Keratinocyte (primary cell): Measurements from ENCODE around the gene RAD23A. TPM values are rescaled to one million over a fixed set of nuclear protein-coding genes. Genes with fewer than 3 reads are reported as not detected.

ENCODE experiments used
- DNase-seq: peaks from one replicate; pipeline ENCODE4 v3.0.0-alpha.2; 2011; ENCODE audit warnings: low read depth, missing footprints, low spot score
- FAIRE-seq: peaks from 2 replicates; lab custom pipeline; 2011; peaks lifted over from hg19 to GRCh38; lab: Jason Lieb, UNC
- H2AFZ ChIP-seq: 2 replicates; pipeline ENCODE4 v1.6.0; 2012; ENCODE audit warnings: low read length, control low read depth, inconsistent platforms; ENCODE audit not compliant: control insufficient read depth
- H3K27ac ChIP-seq: 2 replicates; pipeline ENCODE4 v1.5.1; 2011; ENCODE audit warnings: low read length; ENCODE audit not compliant: control insufficient read depth, insufficient read depth
- H3K27me3 ChIP-seq: 3 replicates; pipeline ENCODE4 v1.6.0; 2011; ENCODE audit warnings: low read length; ENCODE audit not compliant: control insufficient read depth, insufficient read depth; ENCODE audit errors: extremely low read depth
- H3K36me3 ChIP-seq, 2 experiments: 2 replicates in 1 of 2; 3 replicates in 1 of 2; pipeline ENCODE4 v1.5.1; 2011; ENCODE audit warnings: low read length in 2 of 2, mild to moderate bottlenecking in 1 of 2; ENCODE audit not compliant: control insufficient read depth in 2 of 2, insufficient read depth in 2 of 2; ENCODE audit errors: extremely low read depth in 1 of 2
- H3K4me1 ChIP-seq: 3 replicates; pipeline ENCODE4 v1.5.1; 2011; ENCODE audit warnings: low read length; ENCODE audit not compliant: control insufficient read depth, insufficient read depth; ENCODE audit errors: extremely low read depth
- H3K4me2 ChIP-seq: 3 replicates; pipeline ENCODE4 v1.6.0; 2011; ENCODE audit warnings: low read depth, low read length; ENCODE audit not compliant: control insufficient read depth, insufficient read depth; ENCODE audit errors: extremely low read depth
- H3K4me3 ChIP-seq, 3 experiments: fragments of 200-600 bp in 1 of 3; sonication (generic) in 1 of 3; 2 replicates in 2 of 3; 3 replicates in 1 of 3; pipeline ENCODE4 v1.5.1; 2011 to 2016; ENCODE audit warnings: low read length in 3 of 3, mild to moderate bottlenecking in 3 of 3, control low read depth in 2 of 3, inconsistent platforms in 1 of 3, low read depth in 1 of 3, mixed read lengths in 1 of 3, mixed run types in 1 of 3, moderate library complexity in 1 of 3; ENCODE audit not compliant: control insufficient read depth in 2 of 3, insufficient read depth in 2 of 3; ENCODE audit errors: extremely low read depth in 1 of 3
- H3K79me2 ChIP-seq: 2 replicates; pipeline ENCODE4 v1.6.0; 2012; ENCODE audit warnings: low read length; ENCODE audit not compliant: control insufficient read depth, insufficient read depth
- H3K9ac ChIP-seq: 3 replicates; pipeline ENCODE4 v1.6.0; 2011; ENCODE audit warnings: low read length; ENCODE audit not compliant: control insufficient read depth, insufficient read depth; ENCODE audit errors: extremely low read depth
- H3K9me1 ChIP-seq: 3 replicates; pipeline ENCODE4 v1.6.0; 2011; ENCODE audit warnings: low read length; ENCODE audit not compliant: control insufficient read depth, insufficient read depth; ENCODE audit errors: extremely low read depth
- H3K9me3 ChIP-seq: 2 replicates; pipeline ENCODE4 v1.5.1; 2012; ENCODE audit warnings: low read depth, low read length; ENCODE audit not compliant: control insufficient read depth
- H4K20me1 ChIP-seq: 3 replicates; pipeline ENCODE4 v1.6.0; 2011; ENCODE audit warnings: low read length; ENCODE audit not compliant: control insufficient read depth, insufficient read depth; ENCODE audit errors: extremely low read depth
- EZH2 ChIP-seq: IDR thresholded peaks from one replicate; pipeline ENCODE4 v1.6.1; 2012; ENCODE audit warnings: inconsistent platforms, mild to moderate bottlenecking, low read length, moderate library complexity
- dilution Hi-C: fragments of 300-500 bp; cut with MboI; formaldehyde crosslinking; loops from one replicate; pipeline ENCODE4 v1.7.0; 2020; ENCODE audit warnings: low sequenced_read_pairs; ENCODE audit not compliant: extremely low pct_ligation_motif_present
- polyA plus RNA-seq, 5 experiments: library from polyadenylated mRNA; depleted of rRNA in 3 of 5; stranded (reverse) in 3 of 5; stranded (forward) in 1 of 5; unstranded in 1 of 5; fragments of >200 nt; gene quantifications; 1 replicate in 1 of 5; 2 replicates in 3 of 5; 3 replicates in 1 of 5; pipeline versions ENCODE4 v1.2.1 to v1.2.3, GENCODE V29; 2011 to 2012; ENCODE audit warnings: missing spikeins in 2 of 5, low read depth in 1 of 5, low replicate concordance in 1 of 5
- TF ChIP-seq, protein P1 (sequence below), 3 experiments: IDR thresholded peaks in 1 of 3; conservative IDR thresholded peaks in 1 of 3; optimal IDR thresholded peaks in 1 of 3; 2 replicates in 2 of 3; 3 replicates in 1 of 3; pipeline versions ENCODE3 to v1.5.1; 2011; ENCODE audit warnings: low read length in 3 of 3, mild to moderate bottlenecking in 3 of 3, moderate library complexity in 2 of 3, control low read depth in 1 of 3, inconsistent platforms in 1 of 3; ENCODE audit not compliant: insufficient read depth in 2 of 3; ENCODE audit errors: extremely low read depth in 1 of 3

The RAD23A gene
- polyA plus RNA-seq, 1 donor (not counting 4 experiments of a cell fraction or from before 2014, with no cell fraction given), result 23.7 TPM

- peak overlapping the region; percentile 73 for H3K9ac ChIP-seq
- peaks cover 71% of the 10 kb centered on the region for H3K4me1 ChIP-seq
- H3K4me2 ChIP-seq, result peak overlapping the region; percentile 76
- peak; percentile 61 for FAIRE-seq
- dilution Hi-C loops, result no loop called here
- H3K9me1 ChIP-seq, result no peaks in the 10 kb centered on the region
- peak overlapping the region; percentile 57 for H3K27ac ChIP-seq
- H3K27me3 ChIP-seq, result no peaks in the 10 kb centered on the region
- peaks cover 72% of the 10 kb centered on the region for H3K79me2 ChIP-seq
- H3K4me3 ChIP-seq, result peak overlapping the region in 2 of 3 experiments; percentile 19 to 47
- no peak for DNase-seq
- no peaks in the 10 kb centered on the region for H4K20me1 ChIP-seq
- H2AFZ ChIP-seq, result peak overlapping the region; percentile 78
- peaks cover 0 to 9% of the 10 kb centered on the region in 2 experiments for H3K36me3 ChIP-seq
- no peaks in the 10 kb centered on the region for H3K9me3 ChIP-seq
- TF ChIP-seq, protein P1, sequence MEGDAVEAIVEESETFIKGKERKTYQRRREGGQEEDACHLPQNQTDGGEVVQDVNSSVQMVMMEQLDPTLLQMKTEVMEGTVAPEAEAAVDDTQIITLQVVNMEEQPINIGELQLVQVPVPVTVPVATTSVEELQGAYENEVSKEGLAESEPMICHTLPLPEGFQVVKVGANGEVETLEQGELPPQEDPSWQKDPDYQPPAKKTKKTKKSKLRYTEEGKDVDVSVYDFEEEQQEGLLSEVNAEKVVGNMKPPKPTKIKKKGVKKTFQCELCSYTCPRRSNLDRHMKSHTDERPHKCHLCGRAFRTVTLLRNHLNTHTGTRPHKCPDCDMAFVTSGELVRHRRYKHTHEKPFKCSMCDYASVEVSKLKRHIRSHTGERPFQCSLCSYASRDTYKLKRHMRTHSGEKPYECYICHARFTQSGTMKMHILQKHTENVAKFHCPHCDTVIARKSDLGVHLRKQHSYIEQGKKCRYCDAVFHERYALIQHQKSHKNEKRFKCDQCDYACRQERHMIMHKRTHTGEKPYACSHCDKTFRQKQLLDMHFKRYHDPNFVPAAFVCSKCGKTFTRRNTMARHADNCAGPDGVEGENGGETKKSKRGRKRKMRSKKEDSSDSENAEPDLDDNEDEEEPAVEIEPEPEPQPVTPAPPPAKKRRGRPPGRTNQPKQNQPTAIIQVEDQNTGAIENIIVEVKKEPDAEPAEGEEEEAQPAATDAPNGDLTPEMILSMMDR (optimal IDR thresholded peaks at IDR 0.05 in 1 of 3, IDR thresholded peaks at IDR 0.05 in 1 of 3, conservative IDR thresholded peaks at IDR 0.05 in 1 of 3; ENCODE audit: extremely low read depth in 1 of 3, insufficient read depth in 2 of 3, low read length in 3 of 3), result peak in 1 of 3 experiments; percentile 22
- TF ChIP-seq EZH2, result no peak
Measured at GRCh38 chr19:13001166-13001501, 55.5 kb downstream of the RAD23A start.

GRCh38 chr19:13001502-13002165 lies 56.0 kb downstream of the RAD23A start:
- Histone ChIP-seq H3K9me1 (no peaks in the 10 kb centered on the region), H3K4me3 (peak overlapping the region in 2 of 3 experiments; percentile 19 to 47), H3K27ac (peak overlapping the region; percentile 57), H3K9ac (peak overlapping the region; percentile 73), H3K4me1 (peaks cover 74% of the 10 kb centered on the region), H3K9me3 (no peaks in the 10 kb centered on the region), H3K36me3 (peaks cover 0 to 9% of the 10 kb centered on the region in 2 experiments), H2AFZ (peak overlapping the region; percentile 78), H3K4me2 (peak overlapping the region; percentile 76), H4K20me1 (no peaks in the 10 kb centered on the region), H3K27me3 (no peaks in the 10 kb centered on the region), H3K79me2 (peaks cover 73% of the 10 kb centered on the region)
- no peak for TF ChIP-seq EZH2
- TF ChIP-seq, protein P1 (optimal IDR thresholded peaks at IDR 0.05 in 1 of 3, IDR thresholded peaks at IDR 0.05 in 1 of 3, conservative IDR thresholded peaks at IDR 0.05 in 1 of 3; ENCODE audit: extremely low read depth in 1 of 3, insufficient read depth in 2 of 3, low read length in 3 of 3), result no peak
- dilution Hi-C loops, result no loop called here
- FAIRE-seq (peak; percentile 43), DNase-seq (no peak)
